CD8-positive, alpha-beta memory T cell (primary cell): ENCODE measurements around the gene TMPRSS13. TPM values are rescaled to one million over a fixed set of nuclear protein-coding genes. Genes with fewer than 3 reads are reported as not detected.
"Not testable (repeated sequence)": the region's sequence is repeated elsewhere in the genome, so short reads cannot be mapped to it uniquely, and the experiment has no call there.

Experiments used
- CTCF ChIA-PET: fragments of 350-600 bp; sonication (Branson Sonifier 250); formaldehyde crosslinking; loops from one replicate; lab custom pipeline; 2021; ENCODE audit warnings: antibody characterized with exemption; lab: Charles Lee
- POLR2A ChIA-PET: fragments of 350-600 bp; sonication (Branson Sonifier 250); formaldehyde crosslinking; loops from one replicate; lab custom pipeline; 2021; ENCODE audit warnings: antibody characterized with exemption; lab: Charles Lee
- DNase-seq, 5 donors: peaks; one replicate each; pipeline versions ENCODE4 v3.0.0 to v3.0.0-alpha.2; 2020 to 2022; ENCODE audit warnings: mixed read lengths in 1 of 5
- H3K27ac ChIP-seq: one replicate; pipeline ENCODE4 v1.7.0; 2013; ENCODE audit warnings: low read depth, mild to moderate bottlenecking, low read length, moderate library complexity
- H3K27me3 ChIP-seq: 2 replicates; pipeline ENCODE4 v1.7.0; 2013; ENCODE audit warnings: low read length, mild to moderate bottlenecking; ENCODE audit not compliant: insufficient read depth, poor library complexity, severe bottlenecking
- H3K36me3 ChIP-seq: 2 replicates; pipeline ENCODE4 v1.7.0; 2013; ENCODE audit warnings: mild to moderate bottlenecking, low read length, moderate library complexity; ENCODE audit not compliant: insufficient read depth
- H3K4me1 ChIP-seq: 2 replicates; pipeline ENCODE4 v1.7.0; 2013; ENCODE audit warnings: mild to moderate bottlenecking, low read length, moderate library complexity; ENCODE audit not compliant: insufficient read depth
- H3K4me3 ChIP-seq: 2 replicates; pipeline ENCODE4 v1.7.0; 2013; ENCODE audit warnings: mild to moderate bottlenecking, low read length
- H3K9me3 ChIP-seq: 2 replicates; pipeline ENCODE4 v1.7.0; 2013; ENCODE audit warnings: mild to moderate bottlenecking, low read length
- H3K27ac Mint-ChIP-seq, 8 donors: one replicate each; pipeline ENCODE4 v1.8.0; 2020 to 2021; ENCODE audit warnings: mixed read lengths in 8 of 8, mild to moderate bottlenecking in 6 of 8, inconsistent platforms in 3 of 8, moderate library complexity in 3 of 8
- H3K27me3 Mint-ChIP-seq, 2 donors: one replicate each; pipeline ENCODE4 v1.8.0; 2020 to 2021; ENCODE audit warnings: mixed read lengths in 2 of 2, mild to moderate bottlenecking in 1 of 2, moderate library complexity in 1 of 2
- H3K36me3 Mint-ChIP-seq, 3 donors: one replicate each; pipeline ENCODE4 v1.8.0; 2020 to 2021; ENCODE audit warnings: mixed read lengths in 3 of 3, inconsistent platforms in 1 of 3, mild to moderate bottlenecking in 1 of 3
- H3K4me1 Mint-ChIP-seq, 3 donors: one replicate each; pipeline ENCODE4 v1.8.0; 2020 to 2021; ENCODE audit warnings: mixed read lengths in 3 of 3, inconsistent platforms in 1 of 3, mild to moderate bottlenecking in 1 of 3
- H3K4me3 Mint-ChIP-seq, 7 donors: one replicate each; pipeline ENCODE4 v1.8.0; 2020 to 2021; ENCODE audit warnings: mixed read lengths in 7 of 7, mild to moderate bottlenecking in 6 of 7, moderate library complexity in 4 of 7, inconsistent platforms in 2 of 7
- H3K9me3 Mint-ChIP-seq, 5 donors: one replicate each; pipeline ENCODE4 v1.8.0; 2020 to 2022; ENCODE audit warnings: mixed read lengths in 5 of 5, mild to moderate bottlenecking in 3 of 5, moderate library complexity in 2 of 5, inconsistent platforms in 1 of 5
- polyA plus RNA-seq: library from polyadenylated mRNA; unstranded; fragments of 300-500 nt; fragmentation: Illumina TruSeq; gene quantifications from one replicate; pipeline ENCODE4 v1.2.3, GENCODE V29; 2021
- total RNA-seq, 2 experiments: library from RNA; stranded (reverse); gene quantifications; one replicate each; pipeline ENCODE4 v1.2.3, GENCODE V29; 2021

The TMPRSS13 gene
- total and polyA plus RNA-seq, 3 experiments from 2014 or later = 1.4 to 1.5 (median 1.5) TPM

DNA sequence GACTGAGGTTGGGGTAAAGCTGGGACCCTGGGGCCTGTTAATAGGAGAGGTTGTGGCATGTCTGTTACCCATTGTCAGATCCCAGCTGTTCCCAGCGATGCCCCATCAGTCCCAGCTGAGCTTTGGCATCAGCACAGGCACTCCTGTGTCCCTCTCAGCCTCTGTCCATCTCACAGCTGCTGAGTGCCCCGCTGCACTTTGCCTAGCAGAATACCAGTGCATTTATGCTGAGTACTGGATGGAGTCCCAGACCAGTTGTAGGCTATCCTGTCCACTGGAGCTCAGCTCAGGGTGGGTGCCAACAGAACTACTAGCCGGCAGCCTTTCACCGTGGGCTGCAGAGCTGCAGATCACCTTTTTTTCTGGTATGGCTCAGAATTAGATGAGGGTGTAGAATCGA is 62.7 kb downstream of the TMPRSS13 start:
- H3K27me3 ChIP-seq = no peaks in the 10 kb centered on the region
- no peaks in the 10 kb centered on the region for H3K9me3 ChIP-seq
- Mint-ChIP-seq H3K4me1 (no peaks in the 10 kb centered on the region), H3K27ac (no peak overlapping the region), H3K9me3 (no peaks in the 10 kb centered on the region), H3K27me3 (peaks cover 2 to 30% of the 10 kb centered on the region in 2 donors), H3K36me3 (no peaks in the 10 kb centered on the region), H3K4me3 (no peak overlapping the region)
- H3K27ac ChIP-seq = no peak overlapping the region
- H3K4me3 ChIP-seq = no peak overlapping the region
- ChIA-PET POLR2A (interaction anchor here (1.2 kb wide), 1 partner anchor 135 kb away, joined by 3 read pairs; no protein-coding TSS in a partner anchor), CTCF (interaction anchor here (1.2 to 1.4 kb wide), 2 partner anchors 10 to 23 kb away, joined by 3 to 4 read pairs; partner anchors contain the start of gene FXYD6)
- DNase-seq = no peak
- H3K4me1 ChIP-seq = no peaks in the 10 kb centered on the region
- H3K36me3 ChIP-seq = no peaks in the 10 kb centered on the region

GRCh38 chr11:117865546-117865945 is 63.7 kb downstream of the TMPRSS13 start:
- not testable (repeated sequence) for DNase-seq, H3K4me1 ChIP-seq, H3K36me3 Mint-ChIP-seq

GRCh38 chr11:117863383-117863782 is 65.8 kb downstream of the TMPRSS13 start:
- Mint-ChIP-seq H3K4me1 (no peaks in the 10 kb centered on the region), H3K27me3 (peaks cover 3 to 30% of the 10 kb centered on the region in 2 donors), H3K4me3 (no peak overlapping the region), H3K27ac (no peak overlapping the region), H3K36me3 (no peaks in the 10 kb centered on the region), H3K9me3 (no peaks in the 10 kb centered on the region)
- Histone ChIP-seq H3K9me3 (no peaks in the 10 kb centered on the region), H3K4me1 (no peaks in the 10 kb centered on the region), H3K27ac (no peak overlapping the region), H3K36me3 (no peaks in the 10 kb centered on the region), H3K27me3 (no peaks in the 10 kb centered on the region), H3K4me3 (no peak overlapping the region)
- DNase-seq = no peak
- ChIA-PET POLR2A (no interaction called here), CTCF (interaction anchor here (0.6 to 1.0 kb wide), 2 partner anchors 70 to 190 kb away, joined by 3 read pairs; no protein-coding TSS in a partner anchor)

More at GRCh38 chr11:117865546-117865945, 63.7 kb downstream of the TMPRSS13 start:
- H3K27ac Mint-ChIP-seq, H3K36me3 ChIP-seq, H3K9me3 ChIP-seq, H3K4me1 Mint-ChIP-seq, H3K4me3 ChIP-seq, H3K27ac ChIP-seq, H3K4me3 Mint-ChIP-seq, H3K9me3 Mint-ChIP-seq, H3K27me3 ChIP-seq, POLR2A ChIA-PET: not testable (repeated sequence)
- CTCF ChIA-PET = interaction anchor here (1.4 kb wide), 2 partner anchors 22 to 32 kb away, joined by 3 to 4 read pairs; no protein-coding TSS in a partner anchor
- H3K27me3 Mint-ChIP-seq = peaks cover 2 to 29% of the 10 kb centered on the region in 2 donors

GRCh38 chr11:117862753-117863152 is 66.4 kb downstream of the TMPRSS13 start:
- ChIA-PET POLR2A (no interaction called here), CTCF (interaction anchor here (0.6 to 1.0 kb wide), 2 partner anchors 70 to 191 kb away, joined by 3 read pairs; no protein-coding TSS in a partner anchor)
- Histone ChIP-seq H3K36me3 (no peaks in the 10 kb centered on the region), H3K4me1 (no peaks in the 10 kb centered on the region), H3K27ac (no peak overlapping the region), H3K27me3 (no peaks in the 10 kb centered on the region), H3K4me3 (no peak overlapping the region), H3K9me3 (no peaks in the 10 kb centered on the region)
- DNase-seq = no peak
- no peaks in the 10 kb centered on the region for H3K36me3 Mint-ChIP-seq
- no peaks in the 10 kb centered on the region for H3K4me1 Mint-ChIP-seq
- no peak overlapping the region for H3K27ac Mint-ChIP-seq
- no peaks in the 10 kb centered on the region for H3K9me3 Mint-ChIP-seq
- H3K4me3 Mint-ChIP-seq = no peak overlapping the region
- H3K27me3 Mint-ChIP-seq = peaks cover 3 to 24% of the 10 kb centered on the region in 2 donors

DNA sequence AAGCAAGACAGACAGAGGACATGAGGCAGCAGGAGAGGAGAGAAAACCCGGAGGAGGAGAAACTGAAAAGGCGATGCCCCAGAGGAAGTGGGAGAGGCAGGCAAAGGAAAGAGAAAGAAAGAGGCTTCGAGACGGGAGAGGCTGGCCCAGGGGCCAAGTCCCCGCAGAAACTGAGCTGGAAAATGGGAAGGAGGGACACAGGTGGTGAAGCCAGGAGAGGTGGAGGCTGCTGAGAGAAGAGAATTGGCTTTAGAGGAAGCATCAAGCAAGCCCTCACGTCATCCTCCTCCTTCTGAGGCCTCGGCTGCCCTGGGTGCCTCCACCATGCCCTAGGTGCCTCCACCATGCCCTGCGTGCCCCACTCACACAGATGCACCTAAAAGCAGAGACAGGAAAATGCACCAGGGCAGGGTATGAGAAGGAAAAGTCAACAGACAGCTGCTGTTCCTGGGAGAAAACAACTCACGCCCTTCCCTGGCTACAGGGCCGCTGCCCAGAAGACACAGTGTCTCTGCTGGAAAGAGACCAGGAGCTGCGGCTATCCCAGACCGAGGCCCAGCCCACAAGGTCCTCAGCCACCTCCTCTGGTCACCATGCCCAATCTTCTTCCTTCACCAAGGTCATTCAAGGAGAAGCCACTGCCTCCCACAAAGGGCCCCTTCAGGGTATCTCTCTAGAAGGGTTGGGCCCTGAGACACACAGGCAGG is 67.0 kb downstream of the TMPRSS13 start:
- no peak overlapping the region for H3K4me3 ChIP-seq
- no peaks in the 10 kb centered on the region for H3K4me1 ChIP-seq
- H3K27me3 ChIP-seq = no peaks in the 10 kb centered on the region
- H3K4me3 Mint-ChIP-seq = no peak overlapping the region
- DNase-seq = no peak
- H3K27me3 Mint-ChIP-seq = peaks cover 3 to 19% of the 10 kb centered on the region in 2 donors
- POLR2A ChIA-PET = interaction anchor here (0.7 kb wide), 1 partner anchor 194 kb away, joined by 3 read pairs; no protein-coding TSS in a partner anchor
- CTCF ChIA-PET = interaction anchor here (1.0 kb wide), 1 partner anchor 71 kb away, joined by 3 read pairs; no protein-coding TSS in a partner anchor
- H3K36me3 ChIP-seq = no peaks in the 10 kb centered on the region
- H3K27ac Mint-ChIP-seq = peak overlapping the region in 1 of 8 donors; percentile 70
- H3K9me3 Mint-ChIP-seq = no peaks in the 10 kb centered on the region
- no peak overlapping the region for H3K27ac ChIP-seq
- no peaks in the 10 kb centered on the region for H3K9me3 ChIP-seq
- peaks cover 0 to under 1% (median 0%) of the 10 kb centered on the region in 3 donors for H3K36me3 Mint-ChIP-seq
- no peaks in the 10 kb centered on the region for H3K4me1 Mint-ChIP-seq

DNA sequence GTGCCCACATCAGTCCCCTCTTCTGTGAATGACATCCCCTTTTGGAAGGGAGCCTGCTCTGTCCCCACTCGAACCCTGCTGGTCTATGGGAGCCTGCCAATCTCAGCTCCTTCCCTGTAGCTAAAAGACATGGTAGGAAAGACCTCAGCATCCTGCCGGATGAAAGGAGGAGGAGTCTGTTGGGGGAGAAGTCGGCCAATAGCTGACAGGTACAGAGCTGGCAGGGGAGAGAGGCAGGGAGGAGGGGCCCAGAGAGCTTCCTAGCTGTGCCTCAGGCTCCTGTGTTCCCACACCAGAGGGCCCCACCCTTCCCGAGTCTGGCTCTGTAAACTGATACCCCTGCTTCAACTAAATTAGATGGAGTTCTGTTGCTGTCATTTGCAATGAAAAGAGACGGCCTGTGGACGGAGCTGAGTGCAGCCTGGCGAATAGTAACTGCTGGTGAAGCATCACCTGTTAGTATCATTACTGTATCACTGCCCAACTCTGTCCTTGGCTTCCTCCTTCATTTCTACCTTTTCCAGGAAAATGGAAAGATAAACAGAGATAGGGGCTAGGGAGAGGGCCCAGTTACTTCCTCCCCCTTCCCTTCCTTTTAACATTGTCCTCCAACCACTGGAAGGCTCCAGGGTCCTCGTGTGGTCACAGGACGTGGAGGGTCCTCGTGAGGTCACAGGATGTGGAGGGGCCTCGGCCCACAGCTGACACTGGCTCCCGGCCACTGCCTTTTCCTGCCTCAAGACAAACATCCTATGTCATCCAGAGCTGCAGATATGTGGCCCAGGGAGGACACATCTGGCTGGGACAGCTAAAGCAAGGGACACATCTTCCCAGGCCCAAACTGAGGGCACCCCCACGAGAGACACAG is 67.8 kb downstream of the TMPRSS13 start:
- ChIA-PET POLR2A (interaction anchor here (0.7 kb wide), 1 partner anchor 195 kb away, joined by 3 read pairs; no protein-coding TSS in a partner anchor), CTCF (interaction anchor here (1.4 kb wide), 1 partner anchor 85 kb away, joined by 4 read pairs; no protein-coding TSS in a partner anchor)
- Histone ChIP-seq H3K27me3 (no peaks in the 10 kb centered on the region), H3K4me1 (no peaks in the 10 kb centered on the region), H3K27ac (no peak overlapping the region), H3K36me3 (no peaks in the 10 kb centered on the region), H3K9me3 (no peaks in the 10 kb centered on the region), H3K4me3 (no peak overlapping the region)
- Mint-ChIP-seq H3K27me3 (peaks cover 3 to 19% of the 10 kb centered on the region in 2 donors), H3K4me1 (no peaks in the 10 kb centered on the region), H3K4me3 (no peak overlapping the region), H3K27ac (peak overlapping the region in 2 of 8 donors; percentile 61 to 70), H3K36me3 (peaks cover 0 to 2% (median 0%) of the 10 kb centered on the region in 3 donors), H3K9me3 (no peaks in the 10 kb centered on the region)
- no peak for DNase-seq

DNA sequence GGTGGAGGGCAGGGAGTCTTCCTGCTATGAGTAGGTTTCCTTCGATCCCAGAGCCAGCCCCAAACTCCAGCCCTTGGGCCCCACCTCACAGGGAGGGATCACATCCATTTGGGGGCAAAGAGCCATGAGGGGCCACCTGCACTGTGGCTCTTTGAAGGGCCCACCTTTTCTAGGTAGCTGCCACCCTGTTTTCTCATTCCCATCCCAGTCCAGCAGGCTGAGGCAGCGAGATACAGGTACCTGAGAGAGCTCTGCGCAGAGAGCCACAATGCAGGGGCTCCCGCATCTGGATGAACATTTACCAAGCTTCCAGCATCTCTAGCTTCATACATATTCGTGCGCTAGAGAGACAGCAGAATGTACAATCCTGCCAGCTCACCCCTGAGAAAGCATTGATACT is 69.1 kb downstream of the TMPRSS13 start:
- Histone ChIP-seq H3K27me3 (no peaks in the 10 kb centered on the region), H3K9me3 (no peaks in the 10 kb centered on the region), H3K27ac (no peak overlapping the region), H3K36me3 (no peaks in the 10 kb centered on the region), H3K4me1 (no peaks in the 10 kb centered on the region), H3K4me3 (no peak overlapping the region)
- DNase-seq = no peak
- H3K27ac Mint-ChIP-seq = no peak overlapping the region
- no peaks in the 10 kb centered on the region for H3K4me1 Mint-ChIP-seq
- no peaks in the 10 kb centered on the region for H3K9me3 Mint-ChIP-seq
- CTCF ChIA-PET = interaction anchor here (0.9 to 1.4 kb wide), 3 partner anchors 43 to 90 kb away, joined by 3 to 5 read pairs (median 4); no protein-coding TSS in a partner anchor
- peaks cover 3 to 26% of the 10 kb centered on the region in 2 donors for H3K27me3 Mint-ChIP-seq
- POLR2A ChIA-PET = no interaction called here
- H3K36me3 Mint-ChIP-seq = peaks cover 0 to 2% (median 0%) of the 10 kb centered on the region in 3 donors
- no peak overlapping the region for H3K4me3 Mint-ChIP-seq
